Activated CD4-positive, alpha-beta T cell treated with anti-CD3 and anti-CD28 coated beads, Interleukin-2, amount 50 U/mL, for 48 hours (primary cell): ENCODE results near the gene ANKRA2.
A peak's percentile ranks its signal among the peaks of the same experiment; 100 is the strongest.

ENCODE experiments used
- DNase-seq, 2 experiments: peaks; one replicate each; pipeline ENCODE4 v3.0.0-alpha.2; 2020

ANKRA2 gene, protein sequence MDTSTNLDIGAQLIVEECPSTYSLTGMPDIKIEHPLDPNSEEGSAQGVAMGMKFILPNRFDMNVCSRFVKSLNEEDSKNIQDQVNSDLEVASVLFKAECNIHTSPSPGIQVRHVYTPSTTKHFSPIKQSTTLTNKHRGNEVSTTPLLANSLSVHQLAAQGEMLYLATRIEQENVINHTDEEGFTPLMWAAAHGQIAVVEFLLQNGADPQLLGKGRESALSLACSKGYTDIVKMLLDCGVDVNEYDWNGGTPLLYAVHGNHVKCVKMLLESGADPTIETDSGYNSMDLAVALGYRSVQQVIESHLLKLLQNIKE

GRCh38 chr5:73565139-73565968 lies at the start of gene ANKRA2, which contains the start of gene UTP15:
ANKRA2 (minus strand) TSS chr5:73565639; CDS start chr5:73562881, 2,758 bp downstream.
UTP15 (plus strand) TSS chr5:73565743; CDS start chr5:73567345, 1,602 bp downstream.
- peak; percentile 99 for DNase-seq

DNA sequence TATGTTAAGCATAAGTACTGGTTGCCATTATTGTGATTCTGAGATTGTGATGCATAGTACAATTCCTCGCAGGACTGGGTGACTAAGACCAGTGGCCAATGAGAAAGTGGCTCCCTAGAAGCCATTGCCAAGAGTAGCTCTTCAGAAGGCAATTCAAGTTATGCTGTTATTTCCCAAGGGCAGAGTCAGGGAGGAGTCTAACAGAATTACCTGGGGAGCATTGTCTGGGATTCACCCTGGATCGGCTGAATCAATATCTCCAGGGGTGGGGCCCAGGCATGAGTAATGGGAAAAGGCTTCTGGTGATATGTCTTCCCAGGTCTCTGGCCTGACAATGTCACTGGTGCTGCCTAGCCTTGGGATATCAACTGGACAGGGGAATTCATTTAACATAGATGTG lies 49.6 kb upstream of the ANKRA2 start:
- no peak for DNase-seq

DNA sequence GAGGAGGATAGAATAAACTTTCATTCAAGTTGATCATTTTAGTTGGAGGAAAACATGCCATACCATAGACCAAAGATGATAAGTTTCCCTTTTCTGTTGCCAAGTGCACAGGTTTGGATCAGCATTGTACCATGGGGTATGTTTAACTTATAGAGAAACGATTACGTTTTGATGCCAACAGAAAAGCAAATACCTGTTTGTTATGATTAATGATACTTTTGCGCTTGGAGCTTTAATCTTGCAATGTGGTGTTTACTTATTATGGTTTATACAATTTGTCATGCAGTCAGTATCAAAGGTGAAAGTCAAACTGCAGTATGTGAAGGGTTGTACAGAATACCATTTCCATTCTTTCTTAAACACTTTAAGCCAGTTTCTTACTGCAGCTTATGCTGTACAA lies 47.4 kb upstream of the ANKRA2 start:
- no peak for DNase-seq

DNA sequence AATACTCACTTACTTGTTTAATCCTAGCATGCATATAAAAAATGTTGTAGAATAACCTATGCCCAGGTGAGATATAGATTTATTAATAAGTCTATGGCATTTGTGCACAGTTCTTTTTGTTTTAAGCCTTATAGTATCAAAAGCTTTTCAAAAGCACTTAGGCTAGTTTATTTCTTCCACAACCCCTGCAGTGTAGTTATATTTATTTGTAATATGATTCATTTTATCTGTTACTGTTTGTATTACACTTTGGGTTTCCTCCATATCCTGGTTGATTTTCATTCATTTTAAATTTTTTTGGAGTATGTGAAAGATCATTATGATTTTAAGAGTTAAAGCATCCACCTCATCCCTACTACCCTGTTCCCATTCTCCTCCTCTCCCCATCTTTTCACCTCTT lies 41.8 kb upstream of the ANKRA2 start:
- DNase-seq = no peak

GRCh38 chr5:73606206-73606753 lies 40.8 kb upstream of the ANKRA2 start:
- no peak for DNase-seq

DNA sequence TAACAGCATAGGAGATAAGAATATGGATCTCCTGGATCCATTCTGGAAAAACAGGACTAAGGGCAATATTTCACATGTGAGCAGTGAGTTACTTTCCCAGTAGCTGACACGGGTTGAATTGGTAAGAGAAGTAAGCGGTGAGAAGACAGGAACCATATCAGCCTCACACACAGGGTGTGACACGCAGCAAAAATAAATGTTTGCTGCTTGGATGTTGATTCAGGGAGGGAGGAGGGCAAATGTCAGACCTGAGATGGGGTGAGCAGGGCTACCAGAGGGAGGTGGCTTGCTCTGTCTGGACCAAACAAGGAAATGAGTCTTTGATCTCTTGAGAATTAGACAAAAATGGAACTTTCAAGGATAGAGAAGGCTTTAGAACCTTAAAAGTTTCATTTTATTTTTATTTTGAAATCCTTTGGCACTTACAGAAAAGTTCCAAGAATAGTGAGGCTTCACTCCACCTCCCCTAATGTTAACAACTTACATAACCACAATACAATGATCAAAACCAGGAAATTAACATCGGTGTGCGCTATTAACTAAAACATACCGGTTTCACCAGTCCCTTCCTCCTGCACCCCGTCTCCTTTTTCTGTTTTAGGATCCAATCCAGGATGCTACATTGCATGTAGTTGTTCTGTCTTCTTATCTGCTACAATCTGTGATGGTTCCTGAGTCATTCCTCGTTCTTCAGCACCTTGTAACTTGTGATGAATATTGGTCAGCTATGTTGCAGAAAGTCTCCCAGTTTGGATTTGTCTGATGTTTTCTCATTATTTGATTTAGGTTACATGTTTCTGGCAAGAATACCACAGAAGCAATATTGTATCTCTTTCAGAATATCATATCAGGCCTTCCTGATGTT lies 40.0 kb upstream of the ANKRA2 start:
- no peak for DNase-seq

GRCh38 chr5:73603998-73604397 lies 38.6 kb upstream of the ANKRA2 start:
- no peak for DNase-seq

DNA sequence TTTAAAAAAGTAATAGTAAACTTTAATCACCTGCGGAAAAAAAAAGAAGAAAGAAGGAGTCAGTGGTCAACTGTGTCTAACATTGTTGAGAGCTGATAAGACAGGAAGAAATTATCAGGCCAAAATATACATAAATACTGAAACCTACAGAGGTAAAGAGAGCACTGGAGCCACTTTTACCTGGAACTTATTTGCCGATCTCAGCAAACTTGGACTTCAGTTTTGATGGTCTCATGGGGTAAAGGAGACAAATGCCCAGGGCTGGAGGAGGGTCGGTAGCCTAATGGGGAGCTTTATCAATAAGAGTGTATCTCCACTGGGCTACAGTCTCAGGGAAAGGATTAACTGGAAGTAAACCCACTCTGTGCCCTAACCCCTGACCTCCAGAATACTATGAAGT lies 33.9 kb upstream of the ANKRA2 start:
- no peak for DNase-seq

DNA sequence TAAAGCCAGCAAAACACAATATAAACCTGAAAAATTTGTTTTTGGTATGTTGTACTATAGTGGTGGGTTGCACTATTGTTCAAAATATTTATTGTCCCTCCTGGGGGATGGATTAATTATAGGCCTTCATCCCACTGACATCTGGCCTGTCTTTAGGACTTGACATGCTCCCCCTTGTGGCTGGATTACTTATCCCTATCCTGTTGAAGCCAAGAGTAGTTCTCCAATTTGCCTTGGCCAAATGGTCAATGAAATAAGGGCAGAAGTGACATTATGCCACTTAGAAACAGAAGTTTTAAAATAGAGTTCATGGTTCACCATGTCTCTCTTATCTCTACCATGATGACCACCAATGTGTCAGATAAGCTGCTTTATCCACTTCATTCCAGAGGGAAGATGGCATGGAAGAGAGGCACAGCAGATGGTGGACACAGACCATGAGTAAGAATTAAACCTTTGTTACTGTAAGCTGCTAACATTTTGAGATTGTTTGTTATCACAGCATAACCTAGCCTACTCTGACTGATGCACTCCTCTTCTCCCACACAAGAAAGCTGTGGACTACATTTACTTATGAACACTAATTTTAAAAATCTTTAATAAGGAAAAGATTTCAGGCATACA lies 31.4 kb upstream of the ANKRA2 start:
- DNase-seq = no peak

DNA sequence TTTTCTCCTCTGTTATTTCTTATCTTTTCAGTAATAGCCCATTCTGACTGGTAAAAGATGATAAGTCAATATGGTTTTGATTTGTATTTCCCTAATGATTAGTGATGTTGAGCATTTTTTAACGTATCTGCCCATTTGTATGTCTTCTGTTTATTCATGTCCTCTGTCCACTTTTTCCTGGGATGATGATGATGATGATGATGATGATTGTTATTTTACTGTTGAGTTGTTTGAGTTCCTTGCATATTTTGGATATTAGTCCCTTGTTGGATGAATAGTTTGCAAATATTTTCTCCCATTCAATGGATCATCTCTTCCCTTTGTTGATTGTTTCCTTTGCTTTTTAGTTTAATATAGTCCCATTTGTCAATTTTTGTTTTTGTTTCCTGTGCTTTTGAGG lies 27.1 kb upstream of the ANKRA2 start:
- no peak for DNase-seq

DNA sequence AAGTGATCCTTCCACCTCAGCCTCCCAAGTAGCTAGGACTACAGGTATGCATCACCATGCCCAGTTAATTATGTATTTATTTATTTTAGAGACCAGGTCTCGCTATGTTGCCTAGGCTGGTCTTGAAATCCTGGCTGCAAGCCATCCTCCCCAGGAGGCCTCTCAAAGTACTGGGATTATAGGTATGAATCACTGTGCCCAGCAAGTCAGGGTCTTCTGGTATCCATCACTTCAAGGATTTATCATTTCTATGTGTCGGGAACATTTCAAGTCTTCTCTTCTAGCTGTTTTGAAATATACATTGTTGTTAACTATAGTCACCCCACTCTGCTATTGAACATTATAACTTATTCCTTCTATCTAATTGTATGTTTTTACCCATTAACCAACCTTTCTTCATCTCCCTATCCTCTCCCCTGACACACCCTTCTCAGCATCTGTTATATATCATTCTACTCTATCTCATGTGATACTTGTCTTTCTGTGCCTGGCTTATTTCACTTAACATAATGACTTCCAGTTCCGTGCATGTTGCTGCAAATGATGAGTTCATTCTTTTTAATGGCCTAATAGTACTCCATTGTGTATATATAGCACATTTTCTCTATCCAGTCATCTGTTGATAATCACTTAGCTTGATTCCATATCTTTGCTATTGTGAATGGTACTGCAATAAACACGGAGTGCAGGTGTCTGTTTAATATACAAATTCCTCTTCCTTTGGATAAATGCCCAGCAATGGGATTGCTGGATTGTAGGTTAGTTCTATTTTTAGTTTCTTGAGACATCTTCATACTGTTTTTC lies 26.5 kb upstream of the ANKRA2 start:
- DNase-seq = no peak

DNA sequence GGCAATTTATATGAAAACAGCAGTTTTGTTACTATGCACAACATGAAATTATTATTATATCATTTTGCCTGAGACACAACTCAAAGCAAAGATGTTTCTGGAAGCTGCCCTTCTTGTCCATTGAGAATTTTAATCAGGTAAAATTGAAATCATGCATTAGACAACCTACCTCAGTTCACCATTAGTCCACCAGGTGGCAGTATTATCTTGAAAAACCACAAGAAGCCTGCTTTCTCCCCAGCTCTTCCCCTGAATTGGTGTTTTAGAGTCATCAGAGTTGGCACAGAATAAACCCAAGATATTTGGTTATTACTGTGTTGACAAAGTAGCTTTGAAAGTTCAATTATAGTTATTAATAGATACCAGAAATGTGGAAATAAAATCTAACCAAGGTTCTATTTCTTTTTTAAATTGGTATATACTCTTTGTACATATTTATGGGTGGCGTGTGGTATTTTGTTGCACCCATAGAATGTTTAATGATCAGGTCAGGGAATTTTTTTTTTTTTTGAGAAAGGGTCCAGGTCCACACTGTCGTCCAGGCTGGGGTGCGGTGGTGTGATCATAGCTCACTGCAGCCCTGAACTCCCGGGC lies 25.8 kb upstream of the ANKRA2 start:
- peak in 1 of 2 experiments; percentile 13 for DNase-seq

DNA sequence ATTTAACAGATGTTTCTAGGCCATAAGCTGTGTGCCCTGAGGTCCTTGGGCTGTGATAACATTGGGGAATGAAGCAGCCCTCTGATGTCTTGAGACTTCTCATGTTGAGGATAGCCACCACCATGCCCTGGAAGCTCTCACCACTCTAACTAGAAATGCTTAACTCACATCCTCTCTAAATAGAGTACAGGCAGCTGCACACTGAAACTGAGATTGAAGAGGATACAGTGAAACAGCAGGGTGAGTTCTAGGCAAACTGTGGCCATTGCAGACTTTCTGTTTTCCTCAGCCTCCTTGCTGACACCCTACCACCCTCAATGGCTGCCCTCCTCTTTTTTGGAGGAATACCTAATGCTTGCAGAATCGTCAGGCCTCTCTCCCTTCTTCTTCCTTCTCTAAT lies 22.5 kb upstream of the ANKRA2 start:
- DNase-seq = no peak

DNA sequence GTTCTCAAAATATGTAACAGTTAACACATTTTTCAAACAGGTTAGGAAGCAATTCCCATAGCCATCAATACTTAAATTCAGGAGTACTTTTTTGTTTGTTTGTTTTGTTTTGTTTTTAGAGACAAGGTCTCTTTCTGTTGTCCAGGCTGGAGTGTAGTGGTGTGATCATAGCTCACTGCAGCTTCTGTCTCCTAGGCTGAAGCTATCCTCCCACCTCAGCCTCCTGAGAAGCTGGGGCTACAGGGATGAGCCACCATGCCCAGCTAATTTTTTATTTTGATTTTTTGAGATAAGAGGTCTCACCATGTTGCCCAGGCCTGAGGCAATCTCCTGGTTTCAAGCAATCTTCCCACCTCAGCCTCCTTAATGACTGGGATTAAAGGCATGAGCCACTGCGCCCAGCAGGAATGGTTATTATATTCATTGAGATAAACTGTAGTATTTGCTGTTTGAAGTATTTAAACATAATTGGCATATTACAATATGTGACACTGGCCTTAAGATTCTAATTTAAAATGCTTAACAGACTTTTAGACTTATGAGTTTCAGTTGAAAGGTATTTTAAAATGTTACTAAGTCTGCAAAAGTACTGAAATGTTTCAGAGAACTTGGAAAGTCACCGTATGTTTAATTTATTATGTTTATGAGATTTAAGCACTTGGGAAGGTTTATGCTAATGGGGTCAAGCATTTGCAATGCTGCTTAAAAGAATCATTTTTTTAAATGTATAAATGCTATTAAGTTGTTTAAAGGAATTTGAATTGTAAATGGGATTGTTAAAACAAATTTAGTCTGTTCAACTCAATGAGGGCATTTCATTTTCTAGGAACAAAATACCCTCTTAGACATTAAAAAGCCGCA lies 17.1 kb upstream of the ANKRA2 start:
- no peak for DNase-seq

GRCh38 chr5:73565969-73566547 lies 619 bp upstream of the ANKRA2 start:
- no peak for DNase-seq

- peak; percentile 3 to 10 for DNase-seq
Observed at GRCh38 chr5:73564675-73565074, 764 bp downstream of the ANKRA2 start.

DNA sequence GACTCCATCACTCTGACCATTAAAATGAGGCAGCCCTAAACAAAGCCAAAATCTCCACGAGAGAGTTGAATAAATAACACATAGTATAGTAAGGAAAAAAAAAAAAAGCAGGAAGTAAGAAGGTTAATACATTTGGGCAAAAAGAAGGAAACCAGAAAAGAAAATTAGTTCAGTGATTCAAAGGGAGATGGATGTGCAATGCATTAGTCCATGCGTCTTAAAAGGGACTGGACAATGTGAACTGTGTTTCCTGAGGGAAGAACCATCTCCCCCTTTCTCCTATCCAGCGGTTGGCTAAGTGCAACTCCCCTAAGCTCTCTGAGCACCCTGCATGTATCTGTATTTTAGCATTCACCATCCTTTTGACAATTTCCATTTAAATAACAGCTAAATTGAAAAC lies 1.4 kb downstream of the ANKRA2 start:
- no peak for DNase-seq

GRCh38 chr5:73558950-73559349 lies 6.5 kb downstream of the ANKRA2 start:
- DNase-seq = no peak

- no peak for DNase-seq
Observed at GRCh38 chr5:73552642-73553041, 12.8 kb downstream of the ANKRA2 start.

GRCh38 chr5:73550016-73550415 lies 15.4 kb downstream of the ANKRA2 start:
- DNase-seq = no peak
